ENCODE measurements around the gene DLG3.

DNA sequence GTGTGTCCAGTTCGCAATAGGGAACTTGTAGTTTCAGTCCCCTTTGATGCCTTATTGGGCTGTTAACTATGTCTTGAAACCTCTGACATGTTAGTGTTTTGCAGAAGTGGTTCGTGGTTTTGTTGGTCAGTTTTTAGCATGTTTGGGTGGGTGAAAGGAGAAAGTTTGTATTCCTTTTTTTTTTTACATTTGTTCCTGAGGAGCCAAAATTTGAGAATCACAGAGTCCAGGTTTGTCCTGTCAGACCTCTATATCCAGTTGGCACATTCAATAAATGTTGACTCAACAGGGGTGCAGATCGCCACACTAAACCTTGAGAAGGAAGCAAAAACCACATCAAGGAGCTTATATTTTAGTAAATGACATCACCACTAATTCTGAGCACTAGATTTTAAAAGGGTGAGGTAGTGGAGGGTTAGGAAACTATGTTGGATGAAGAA lies 26.2 kb downstream of the DLG3 start:
- TF ChIP-seq CEBPB (IDR thresholded peaks at IDR 0.05; ENCODE audit: low read depth) (peak; percentile 42), YY1 (IDR thresholded peaks at IDR 0.05; ENCODE audit: extremely low read depth, insufficient replicate concordance, low read depth, low read length) (no peak), CTCF (IDR thresholded peaks at IDR 0.05 in 2 of 3, conservative IDR thresholded peaks at IDR 0.05 in 1 of 3; ENCODE audit: borderline replicate concordance in 1 of 3, insufficient read depth in 1 of 3, low read depth in 2 of 3, low read length in 2 of 3) (no peak), POLR2A (IDR thresholded peaks at IDR 0.05; ENCODE audit: borderline replicate concordance, extremely low read depth, insufficient read depth, insufficient read length) (no peak), EGR1 (IDR thresholded peaks at IDR 0.05; ENCODE audit: low read depth) (no peak), POLR2AphosphoS5 (IDR thresholded peaks at IDR 0.05; ENCODE audit: low read depth, low read length) (no peak), ZNF274 (IDR thresholded peaks at IDR 0.05; ENCODE audit: low read depth, low read length) (no peak), SP1 (IDR thresholded peaks at IDR 0.05; ENCODE audit: low read depth) (peak; percentile 50), FOSL1 (IDR thresholded peaks at IDR 0.05; ENCODE audit: low read depth) (0 out of 2 replicates have a peak, but pooled peaks have one; percentile 10), SRF (IDR thresholded peaks at IDR 0.05; ENCODE audit: low read depth) (no peak), RAD21 (IDR thresholded peaks at IDR 0.05; ENCODE audit: low read depth) (no peak)
- TF ChIP-seq, protein P1, sequence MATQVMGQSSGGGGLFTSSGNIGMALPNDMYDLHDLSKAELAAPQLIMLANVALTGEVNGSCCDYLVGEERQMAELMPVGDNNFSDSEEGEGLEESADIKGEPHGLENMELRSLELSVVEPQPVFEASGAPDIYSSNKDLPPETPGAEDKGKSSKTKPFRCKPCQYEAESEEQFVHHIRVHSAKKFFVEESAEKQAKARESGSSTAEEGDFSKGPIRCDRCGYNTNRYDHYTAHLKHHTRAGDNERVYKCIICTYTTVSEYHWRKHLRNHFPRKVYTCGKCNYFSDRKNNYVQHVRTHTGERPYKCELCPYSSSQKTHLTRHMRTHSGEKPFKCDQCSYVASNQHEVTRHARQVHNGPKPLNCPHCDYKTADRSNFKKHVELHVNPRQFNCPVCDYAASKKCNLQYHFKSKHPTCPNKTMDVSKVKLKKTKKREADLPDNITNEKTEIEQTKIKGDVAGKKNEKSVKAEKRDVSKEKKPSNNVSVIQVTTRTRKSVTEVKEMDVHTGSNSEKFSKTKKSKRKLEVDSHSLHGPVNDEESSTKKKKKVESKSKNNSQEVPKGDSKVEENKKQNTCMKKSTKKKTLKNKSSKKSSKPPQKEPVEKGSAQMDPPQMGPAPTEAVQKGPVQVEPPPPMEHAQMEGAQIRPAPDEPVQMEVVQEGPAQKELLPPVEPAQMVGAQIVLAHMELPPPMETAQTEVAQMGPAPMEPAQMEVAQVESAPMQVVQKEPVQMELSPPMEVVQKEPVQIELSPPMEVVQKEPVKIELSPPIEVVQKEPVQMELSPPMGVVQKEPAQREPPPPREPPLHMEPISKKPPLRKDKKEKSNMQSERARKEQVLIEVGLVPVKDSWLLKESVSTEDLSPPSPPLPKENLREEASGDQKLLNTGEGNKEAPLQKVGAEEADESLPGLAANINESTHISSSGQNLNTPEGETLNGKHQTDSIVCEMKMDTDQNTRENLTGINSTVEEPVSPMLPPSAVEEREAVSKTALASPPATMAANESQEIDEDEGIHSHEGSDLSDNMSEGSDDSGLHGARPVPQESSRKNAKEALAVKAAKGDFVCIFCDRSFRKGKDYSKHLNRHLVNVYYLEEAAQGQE (IDR thresholded peaks at IDR 0.05; ENCODE audit: low read depth), result no peak
- TF ChIP-seq, protein P2, sequence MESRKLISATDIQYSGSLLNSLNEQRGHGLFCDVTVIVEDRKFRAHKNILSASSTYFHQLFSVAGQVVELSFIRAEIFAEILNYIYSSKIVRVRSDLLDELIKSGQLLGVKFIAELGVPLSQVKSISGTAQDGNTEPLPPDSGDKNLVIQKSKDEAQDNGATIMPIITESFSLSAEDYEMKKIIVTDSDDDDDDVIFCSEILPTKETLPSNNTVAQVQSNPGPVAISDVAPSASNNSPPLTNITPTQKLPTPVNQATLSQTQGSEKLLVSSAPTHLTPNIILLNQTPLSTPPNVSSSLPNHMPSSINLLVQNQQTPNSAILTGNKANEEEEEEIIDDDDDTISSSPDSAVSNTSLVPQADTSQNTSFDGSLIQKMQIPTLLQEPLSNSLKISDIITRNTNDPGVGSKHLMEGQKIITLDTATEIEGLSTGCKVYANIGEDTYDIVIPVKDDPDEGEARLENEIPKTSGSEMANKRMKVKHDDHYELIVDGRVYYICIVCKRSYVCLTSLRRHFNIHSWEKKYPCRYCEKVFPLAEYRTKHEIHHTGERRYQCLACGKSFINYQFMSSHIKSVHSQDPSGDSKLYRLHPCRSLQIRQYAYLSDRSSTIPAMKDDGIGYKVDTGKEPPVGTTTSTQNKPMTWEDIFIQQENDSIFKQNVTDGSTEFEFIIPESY (IDR thresholded peaks at IDR 0.05; ENCODE audit: extremely low read depth, insufficient replicate concordance, low read length), result no peak
